ENCODE data around the gene ARID1B. TPM values are rescaled to one million over a fixed set of nuclear protein-coding genes. Genes with fewer than 3 reads are reported as not detected.

ARID1B gene
- total RNA-seq, 1 donor from 2014 or later, result 18.5 TPM

- H3K4me3 ChIP-seq (ENCODE audit: low read depth, low read length), result no peak overlapping the region
- TF ChIP-seq CTCF (conservative IDR thresholded peaks at IDR 0.05; ENCODE audit: low read depth, low read length), result no peak
- DNase-seq (ENCODE audit: low read depth), result no peak
Measured at GRCh38 chr6:156957931-156958547, 180.9 kb downstream of the ARID1B start.

DNA sequence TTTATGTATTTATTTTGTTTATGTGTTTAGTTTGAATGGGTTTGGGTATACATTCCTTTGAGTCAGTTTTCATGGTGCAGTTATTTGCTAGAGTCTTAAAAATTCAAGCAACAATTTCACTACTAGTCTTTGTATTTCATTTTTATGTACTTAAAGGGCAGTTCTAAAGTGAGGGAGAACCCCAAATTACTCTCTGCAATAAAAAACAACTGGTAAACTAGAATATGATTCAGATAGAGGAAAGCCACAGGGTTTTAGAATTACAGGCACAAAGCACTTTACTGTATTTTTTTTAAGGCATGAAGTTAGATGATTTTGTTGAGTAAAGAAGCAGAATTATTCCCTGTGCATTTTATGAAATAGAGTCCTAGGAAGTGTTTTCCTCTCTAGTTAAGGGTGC, 183.3 kb downstream of the ARID1B start:
- TF ChIP-seq CTCF (conservative IDR thresholded peaks at IDR 0.05; ENCODE audit: low read depth, low read length), result no peak
- H3K4me3 ChIP-seq (ENCODE audit: low read depth, low read length), result no peak overlapping the region
- no peak for DNase-seq (ENCODE audit: low read depth)

- DNase-seq (ENCODE audit: low read depth), result no peak
- no peak overlapping the region for H3K4me3 ChIP-seq (ENCODE audit: low read depth, low read length)
- TF ChIP-seq CTCF (conservative IDR thresholded peaks at IDR 0.05; ENCODE audit: low read depth, low read length), result no peak
Measured at GRCh38 chr6:156961282-156961892, 184.2 kb downstream of the ARID1B start.

- TF ChIP-seq CTCF (conservative IDR thresholded peaks at IDR 0.05; ENCODE audit: low read depth, low read length), result no peak
- peak overlapping the region; percentile 43 for H3K4me3 ChIP-seq (ENCODE audit: low read depth, low read length)
- DNase-seq (ENCODE audit: low read depth), result no peak
Measured at GRCh38 chr6:156963712-156964700, 186.8 kb downstream of the ARID1B start.

GRCh38 chr6:156967852-156968251, 190.7 kb downstream of the ARID1B start:
- no peak overlapping the region for H3K4me3 ChIP-seq (ENCODE audit: low read depth, low read length)
- TF ChIP-seq CTCF (conservative IDR thresholded peaks at IDR 0.05; ENCODE audit: low read depth, low read length), result no peak
- DNase-seq (ENCODE audit: low read depth), result no peak

- H3K4me3 ChIP-seq (ENCODE audit: low read depth, low read length), result no peak overlapping the region
- no peak for TF ChIP-seq CTCF (conservative IDR thresholded peaks at IDR 0.05; ENCODE audit: low read depth, low read length)
- DNase-seq (ENCODE audit: low read depth), result no peak
Measured at GRCh38 chr6:156969233-156969632, 192.1 kb downstream of the ARID1B start.

Measured in epithelial cell of proximal tubule (primary cell).